CD14-positive monocyte (primary cell): ENCODE measurements around the gene NACAD. TPM values are rescaled to one million over a fixed set of nuclear protein-coding genes. Genes with fewer than 3 reads are reported as not detected.
A peak's percentile ranks its signal among the peaks of the same experiment; 100 is the strongest.

ENCODE experiments used
- DNase-seq, 3 donors: peaks; one replicate each; pipeline ENCODE4 v3.0.0-alpha.2; 2011 to 2022
- H2AFZ ChIP-seq: 2 replicates; pipeline ENCODE4 v1.6.0; 2012; ENCODE audit warnings: mild to moderate bottlenecking, low read depth, low read length, inconsistent platforms; ENCODE audit not compliant: insufficient read depth, poor library complexity, severe bottlenecking
- H3K27ac ChIP-seq, 2 donors: 1 replicate in 1 of 2; 2 replicates in 1 of 2; pipeline ENCODE4 v1.5.1; 2012 to 2013; ENCODE audit warnings: low read length in 2 of 2, control low read depth in 1 of 2, inconsistent platforms in 1 of 2, low read depth in 1 of 2, mild to moderate bottlenecking in 1 of 2
- H3K27me3 ChIP-seq, 2 donors: one replicate each; pipeline versions ENCODE4 v1.6.0 to v1.6.1; 2011 to 2013; ENCODE audit warnings: low read length in 2 of 2; ENCODE audit not compliant: control insufficient read depth in 2 of 2, insufficient read depth in 2 of 2
- H3K36me3 ChIP-seq, 2 donors: replicated peaks in 1 of 2; 1 replicate in 1 of 2; 2 replicates in 1 of 2; pipeline versions ENCODE4 v1.5.1 to v1.6.1; 2012 to 2013; ENCODE audit warnings: low read length in 2 of 2, control low read depth in 1 of 2, inconsistent platforms in 1 of 2, mild to moderate bottlenecking in 1 of 2; ENCODE audit not compliant: insufficient read depth in 2 of 2, control insufficient read depth in 1 of 2
- H3K4me1 ChIP-seq, 2 donors: 1 replicate in 1 of 2; 2 replicates in 1 of 2; pipeline versions ENCODE4 v1.5.1 to v1.6.1; 2012 to 2013; ENCODE audit warnings: low read length in 2 of 2, control low read depth in 1 of 2, inconsistent platforms in 1 of 2, mild to moderate bottlenecking in 1 of 2, moderate library complexity in 1 of 2; ENCODE audit not compliant: insufficient read depth in 2 of 2, control insufficient read depth in 1 of 2
- H3K4me2 ChIP-seq: replicated peaks from 2 replicates; pipeline ENCODE3; 2012; ENCODE audit warnings: low read length, moderate library complexity, mild to moderate bottlenecking; ENCODE audit not compliant: poor library complexity, severe bottlenecking; ENCODE audit errors: extremely low read depth
- H3K4me3 ChIP-seq, 3 experiments: fragments of 200-600 bp in 1 of 3; sonication (generic) in 1 of 3; replicated peaks in 1 of 3; 1 replicate in 2 of 3; 2 replicates in 1 of 3; pipeline ENCODE4 v1.5.1; 2011 to 2013; ENCODE audit warnings: low read length in 3 of 3, mild to moderate bottlenecking in 3 of 3, control low read depth in 2 of 3, low read depth in 2 of 3, inconsistent platforms in 1 of 3, moderate library complexity in 1 of 3
- H3K79me2 ChIP-seq: 2 replicates; pipeline ENCODE4 v1.6.0; 2012; ENCODE audit warnings: mild to moderate bottlenecking, control low read depth, inconsistent platforms, low read length, moderate library complexity; ENCODE audit not compliant: insufficient read depth
- H3K9ac ChIP-seq: 2 replicates; pipeline ENCODE4 v1.6.0; 2017; ENCODE audit warnings: low read length, mild to moderate bottlenecking; ENCODE audit not compliant: insufficient read depth, poor library complexity, severe bottlenecking
- H3K9me3 ChIP-seq, 2 donors: replicated peaks in 1 of 2; 1 replicate in 1 of 2; 2 replicates in 1 of 2; pipeline versions ENCODE4 v1.5.1 to v1.6.1; 2012 to 2013; ENCODE audit warnings: low read length in 2 of 2, control low read depth in 1 of 2; ENCODE audit not compliant: control insufficient read depth in 1 of 2, insufficient read depth in 1 of 2
- H4K20me1 ChIP-seq: 2 replicates; pipeline ENCODE4 v1.6.0; 2012; ENCODE audit warnings: mild to moderate bottlenecking, low read length, control low read depth, moderate library complexity; ENCODE audit not compliant: insufficient read depth
- H3K27ac Mint-ChIP-seq, 7 donors: one replicate each; pipeline ENCODE4 v1.8.0; 2020; ENCODE audit warnings: mild to moderate bottlenecking in 7 of 7, mixed read lengths in 7 of 7, moderate library complexity in 6 of 7, inconsistent platforms in 2 of 7
- H3K27me3 Mint-ChIP-seq, 3 donors: one replicate each; pipeline ENCODE4 v1.8.0; 2021 to 2022; ENCODE audit warnings: low read depth in 3 of 3, mild to moderate bottlenecking in 3 of 3, mixed read lengths in 3 of 3, moderate library complexity in 3 of 3, inconsistent platforms in 1 of 3
- H3K36me3 Mint-ChIP-seq, 2 donors: one replicate each; pipeline ENCODE4 v1.8.0; 2020; ENCODE audit warnings: mixed read lengths in 2 of 2, inconsistent platforms in 1 of 2, mild to moderate bottlenecking in 1 of 2
- H3K4me1 Mint-ChIP-seq: one replicate; pipeline ENCODE4 v1.8.0; 2020; ENCODE audit warnings: mild to moderate bottlenecking, mixed read lengths
- H3K4me3 Mint-ChIP-seq, 2 donors: one replicate each; pipeline ENCODE4 v1.8.0; 2020; ENCODE audit warnings: mild to moderate bottlenecking in 2 of 2, mixed read lengths in 2 of 2, moderate library complexity in 1 of 2
- H3K9me3 Mint-ChIP-seq, 7 donors: one replicate each; pipeline ENCODE4 v1.8.0; 2020 to 2022; ENCODE audit warnings: mixed read lengths in 7 of 7, mild to moderate bottlenecking in 6 of 7, moderate library complexity in 6 of 7, inconsistent platforms in 2 of 7
- WGBS: methylation state at CpG from one replicate; pipeline ENCODE4 v1.1.5; 2013; ENCODE audit warnings: missing lambda C conversion rate; ENCODE audit not compliant: insufficient coverage; 5-methylcytosine and 5-hydroxymethylcytosine counted together
- intact Hi-C, 2 donors: fragments of 100-400 bp; cut with micrococcal nuclease; formaldehyde crosslinking; loops; one replicate each; pipeline versions ENCODE4 v1.15.0 to v1.15.1; 2023
- polyA plus RNA-seq, 3 donors: library from polyadenylated mRNA; depleted of rRNA in 1 of 3; unstranded in 2 of 3; stranded (reverse) in 1 of 3; fragments of 300-500 nt in 2 of 3; fragments of >200 nt in 1 of 3; fragmentation: Illumina TruSeq in 2 of 3; gene quantifications; 1 replicate in 2 of 3; 2 replicates in 1 of 3; pipeline ENCODE4 v1.2.3, GENCODE V29; 2012 to 2021
- TF ChIP-seq, protein P1 (sequence below): fragments of 200-600 bp; IDR thresholded peaks from one replicate; pipeline ENCODE4 v1.8.0; 2022; ENCODE audit warnings: antibody characterized with exemption, mild to moderate bottlenecking

NACAD gene
- polyA plus RNA-seq, 3 donors, result 0.04 TPM; not detected in 2

DNA sequence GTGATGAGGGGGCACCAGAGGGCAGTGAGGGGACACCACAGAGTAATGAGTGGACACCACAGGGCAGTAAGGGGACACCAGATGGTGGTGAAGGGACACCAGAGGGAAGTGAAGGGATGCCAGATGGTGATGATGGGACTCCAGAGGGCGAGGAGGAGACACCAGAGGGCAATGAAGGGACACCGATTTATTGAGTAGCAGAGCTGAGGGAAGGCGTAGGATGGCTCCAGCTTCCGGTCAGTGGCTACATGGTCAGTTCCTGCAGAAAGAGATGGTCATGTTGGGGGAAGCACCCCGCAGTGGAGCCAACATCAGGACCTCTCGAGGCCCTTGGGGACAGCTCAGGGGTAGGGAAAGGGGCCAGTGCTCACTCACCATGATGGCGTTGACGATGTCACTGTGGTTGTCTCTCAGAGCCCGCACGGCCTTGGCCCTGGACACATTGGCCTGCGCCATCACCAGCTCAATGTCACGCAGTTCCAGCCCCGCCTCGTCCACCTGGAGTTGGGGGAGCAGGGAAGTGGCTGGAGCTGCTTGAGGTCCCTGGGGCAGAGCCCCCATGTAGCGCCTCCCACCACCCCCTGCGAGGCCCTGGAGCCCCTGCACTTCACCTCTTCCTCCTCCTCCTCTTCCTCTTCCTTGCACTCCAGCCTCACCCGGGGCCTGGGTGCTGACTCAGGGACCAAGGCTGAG is 8.4 kb downstream of the NACAD start:
- Histone ChIP-seq H3K27ac (peak overlapping the region in 1 of 2 donors; percentile 40), H3K4me2 (no peak overlapping the region), H3K27me3 (no peaks in the 10 kb centered on the region), H3K9me3 (no peaks in the 10 kb centered on the region), H3K4me1 (no peaks in the 10 kb centered on the region), H3K4me3 (no peak overlapping the region), H3K79me2 (no peaks in the 10 kb centered on the region), H2AFZ (no peak overlapping the region), H3K9ac (no peak overlapping the region), H4K20me1 (peaks cover 31% of the 10 kb centered on the region), H3K36me3 (peaks cover 17 to 26% of the 10 kb centered on the region in 2 donors)
- H3K27ac Mint-ChIP-seq, result peak overlapping the region; percentile 21 to 79 (median 67)
- no peaks in the 10 kb centered on the region for H3K9me3 Mint-ChIP-seq
- intact Hi-C loops, result no loop called here
- TF ChIP-seq, protein P1, sequence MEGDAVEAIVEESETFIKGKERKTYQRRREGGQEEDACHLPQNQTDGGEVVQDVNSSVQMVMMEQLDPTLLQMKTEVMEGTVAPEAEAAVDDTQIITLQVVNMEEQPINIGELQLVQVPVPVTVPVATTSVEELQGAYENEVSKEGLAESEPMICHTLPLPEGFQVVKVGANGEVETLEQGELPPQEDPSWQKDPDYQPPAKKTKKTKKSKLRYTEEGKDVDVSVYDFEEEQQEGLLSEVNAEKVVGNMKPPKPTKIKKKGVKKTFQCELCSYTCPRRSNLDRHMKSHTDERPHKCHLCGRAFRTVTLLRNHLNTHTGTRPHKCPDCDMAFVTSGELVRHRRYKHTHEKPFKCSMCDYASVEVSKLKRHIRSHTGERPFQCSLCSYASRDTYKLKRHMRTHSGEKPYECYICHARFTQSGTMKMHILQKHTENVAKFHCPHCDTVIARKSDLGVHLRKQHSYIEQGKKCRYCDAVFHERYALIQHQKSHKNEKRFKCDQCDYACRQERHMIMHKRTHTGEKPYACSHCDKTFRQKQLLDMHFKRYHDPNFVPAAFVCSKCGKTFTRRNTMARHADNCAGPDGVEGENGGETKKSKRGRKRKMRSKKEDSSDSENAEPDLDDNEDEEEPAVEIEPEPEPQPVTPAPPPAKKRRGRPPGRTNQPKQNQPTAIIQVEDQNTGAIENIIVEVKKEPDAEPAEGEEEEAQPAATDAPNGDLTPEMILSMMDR, result no peak
- H3K4me3 Mint-ChIP-seq, result no peak overlapping the region
- peaks cover 17 to 24% of the 10 kb centered on the region in 2 donors for H3K36me3 Mint-ChIP-seq
- 85% methylated on average over 12 of the region's 17 CpGs for WGBS
- peaks cover 1 to 3% (median 2%) of the 10 kb centered on the region in 3 donors for H3K27me3 Mint-ChIP-seq
- no peaks in the 10 kb centered on the region for H3K4me1 Mint-ChIP-seq
- no peak for DNase-seq

DNA sequence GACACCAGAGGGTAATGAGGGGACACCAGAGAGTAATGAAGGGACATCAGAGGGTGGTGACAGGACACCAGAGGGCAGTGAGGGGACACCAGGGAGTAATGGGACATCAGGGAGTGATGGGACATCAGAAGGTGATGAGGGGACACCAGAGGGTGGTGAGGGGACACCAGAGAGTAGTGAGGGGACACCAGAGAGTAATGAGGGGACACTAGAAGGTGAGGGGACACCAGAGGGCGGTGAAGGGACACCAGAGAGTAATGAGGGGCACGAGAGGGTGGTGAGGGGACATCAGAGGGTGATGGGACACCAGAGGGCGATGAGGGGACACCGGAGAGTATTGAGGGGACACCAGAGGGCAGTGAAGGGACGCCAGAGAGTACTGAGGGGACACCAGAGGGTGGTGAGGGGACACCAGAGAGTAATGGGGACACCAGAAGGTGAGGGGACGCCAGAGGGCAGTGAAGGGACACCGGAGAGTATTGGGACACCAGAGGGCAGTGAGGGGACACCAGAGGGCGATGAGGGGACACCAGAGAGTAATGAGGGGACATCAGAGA is 10.6 kb downstream of the NACAD start:
- Histone ChIP-seq H3K9ac (no peak overlapping the region), H3K4me1 (no peaks in the 10 kb centered on the region), H4K20me1 (peaks cover 53% of the 10 kb centered on the region), H3K9me3 (no peaks in the 10 kb centered on the region), H3K36me3 (peaks cover 39 to 48% of the 10 kb centered on the region in 2 donors), H3K4me2 (no peak overlapping the region), H2AFZ (no peak overlapping the region), H3K27me3 (no peaks in the 10 kb centered on the region), H3K79me2 (no peaks in the 10 kb centered on the region), H3K4me3 (no peak overlapping the region), H3K27ac (no peak overlapping the region)
- Mint-ChIP-seq H3K36me3 (peaks cover 39 to 46% of the 10 kb centered on the region in 2 donors), H3K27me3 (peaks cover 1 to 2% (median 2%) of the 10 kb centered on the region in 3 donors), H3K9me3 (no peaks in the 10 kb centered on the region), H3K4me3 (no peak overlapping the region), H3K4me1 (no peaks in the 10 kb centered on the region), H3K27ac (peak overlapping the region in 3 of 7 donors; percentile 7 to 64 (median 46))
- TF ChIP-seq, protein P1, result no peak
- DNase-seq, result no peak
- intact Hi-C loops, result no loop called here
- WGBS, result 81% methylated on average over 8 of the region's 8 CpGs
